ENCODE measurements around the gene TRIM41.

TRIM41 gene

GRCh38 chr5:181194489-181195248 lies 28.4 kb upstream of the TRIM41 start:
- no peak overlapping the region for H3K4me3 ChIP-seq (replicated peaks; ENCODE audit: low read depth, low read length)
- no peak for TF ChIP-seq CTCF (IDR thresholded peaks at IDR 0.05; ENCODE audit: low read depth, low read length, missing control alignments)
- no peak for DNase-seq (ENCODE audit: extremely low read depth, low read depth)

GRCh38 chr5:181195249-181195761 lies 27.8 kb upstream of the TRIM41 start:
- DNase-seq (ENCODE audit: extremely low read depth, low read depth) = no peak
- H3K4me3 ChIP-seq (replicated peaks; ENCODE audit: low read depth, low read length) = no peak overlapping the region
- TF ChIP-seq CTCF (IDR thresholded peaks at IDR 0.05; ENCODE audit: low read depth, low read length, missing control alignments) = no peak

- H3K4me3 ChIP-seq (replicated peaks; ENCODE audit: low read depth, low read length) = no peak overlapping the region
- TF ChIP-seq CTCF (IDR thresholded peaks at IDR 0.05; ENCODE audit: low read depth, low read length, missing control alignments) = no peak
Measured at GRCh38 chr5:181197326-181197951, 25.6 kb upstream of the TRIM41 start.

GRCh38 chr5:181198106-181198685 lies 24.9 kb upstream of the TRIM41 start:
- H3K4me3 ChIP-seq (replicated peaks; ENCODE audit: low read depth, low read length) = no peak overlapping the region
- DNase-seq (ENCODE audit: extremely low read depth, low read depth) = no peak
- no peak for TF ChIP-seq CTCF (IDR thresholded peaks at IDR 0.05; ENCODE audit: low read depth, low read length, missing control alignments)

More at GRCh38 chr5:181197326-181197951, 25.6 kb upstream of the TRIM41 start:
- DNase-seq (ENCODE audit: extremely low read depth, low read depth) = no peak

GRCh38 chr5:181198905-181199519 lies 24.1 kb upstream of the TRIM41 start:
- no peak for TF ChIP-seq CTCF (IDR thresholded peaks at IDR 0.05; ENCODE audit: low read depth, low read length, missing control alignments)
- no peak for DNase-seq (ENCODE audit: extremely low read depth, low read depth)
- no peak overlapping the region for H3K4me3 ChIP-seq (replicated peaks; ENCODE audit: low read depth, low read length)

- H3K4me3 ChIP-seq (replicated peaks; ENCODE audit: low read depth, low read length) = no peak overlapping the region
- no peak for TF ChIP-seq CTCF (IDR thresholded peaks at IDR 0.05; ENCODE audit: low read depth, low read length, missing control alignments)
- no peak for DNase-seq (ENCODE audit: extremely low read depth, low read depth)
Measured at GRCh38 chr5:181199881-181200638, 23.0 kb upstream of the TRIM41 start.
